HT1080 (cell line): ENCODE measurements around the gene MYLK. TPM values are rescaled to one million over a fixed set of nuclear protein-coding genes. Genes with fewer than 3 reads are reported as not detected.

Experiments
- DNase-seq: peaks from one replicate; pipeline ENCODE4 v3.0.0-alpha.2; 2015; ENCODE audit warnings: low read depth
- total RNA-seq: library from RNA; depleted of rRNA; stranded (reverse); fragments of >200 nt; shearing (Covaris generic); gene quantifications from 2 replicates; pipeline ENCODE4 v1.2.3, GENCODE V29; 2014

MYLK gene
- total RNA-seq, 1 experiment from 2014 or later: 197 TPM

DNA sequence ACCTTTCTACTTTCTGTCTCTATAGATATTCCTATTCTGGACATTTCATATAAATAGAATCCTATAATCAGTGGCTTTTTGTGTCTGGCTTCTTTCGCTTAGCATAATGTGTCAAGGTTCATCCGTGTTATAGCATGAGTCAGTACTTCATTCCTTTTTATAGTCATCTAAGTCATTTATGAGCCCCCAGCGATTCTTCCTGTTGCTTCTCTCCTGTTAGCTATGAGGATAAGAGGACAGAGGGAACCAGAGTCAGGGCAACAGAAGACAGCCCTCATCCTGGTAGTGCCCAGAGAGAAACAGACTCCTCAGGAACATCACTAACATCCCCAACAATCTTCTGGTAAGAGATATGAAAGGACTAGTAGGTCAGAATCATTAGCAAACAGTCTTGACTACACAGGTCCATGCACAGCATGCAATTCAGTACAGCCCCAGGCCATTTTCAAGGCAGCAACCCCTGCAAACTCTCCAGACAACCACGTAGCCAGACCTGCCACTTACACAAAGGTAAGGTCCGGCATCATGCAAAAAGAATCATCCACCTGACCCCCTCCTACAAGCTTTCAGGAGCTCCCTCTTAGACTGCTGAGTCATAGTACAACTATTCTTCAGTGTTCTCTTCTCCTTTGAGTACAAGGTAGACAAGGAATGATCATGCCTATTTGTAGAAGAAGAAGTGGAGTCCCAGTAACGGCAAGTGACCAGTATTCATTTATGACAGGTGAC is 91.5 kb downstream of the MYLK start:
- peak; percentile 83 for DNase-seq

- peak; percentile 57 for DNase-seq
These were observed 92.2 kb downstream of the MYLK start for GRCh38 chr3:123791898-123792297.

GRCh38 chr3:123791417-123791816 is 92.7 kb downstream of the MYLK start:
- peak; percentile 70 for DNase-seq

DNA sequence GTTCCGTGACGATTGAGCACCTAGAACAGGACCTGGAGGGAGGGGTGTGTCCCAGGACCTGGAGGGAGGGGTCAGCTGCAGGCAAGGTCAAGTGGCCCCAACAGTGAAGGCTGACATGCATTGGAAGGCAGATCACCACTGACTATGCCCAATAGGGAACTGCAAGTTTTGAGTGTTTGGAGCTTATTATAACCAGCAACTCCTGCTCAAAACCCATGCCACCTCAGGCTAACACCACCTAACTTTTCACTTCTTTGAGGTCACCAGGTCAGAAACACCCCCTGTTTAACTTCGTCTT is 93.1 kb downstream of the MYLK start:
- no peak for DNase-seq

DNA sequence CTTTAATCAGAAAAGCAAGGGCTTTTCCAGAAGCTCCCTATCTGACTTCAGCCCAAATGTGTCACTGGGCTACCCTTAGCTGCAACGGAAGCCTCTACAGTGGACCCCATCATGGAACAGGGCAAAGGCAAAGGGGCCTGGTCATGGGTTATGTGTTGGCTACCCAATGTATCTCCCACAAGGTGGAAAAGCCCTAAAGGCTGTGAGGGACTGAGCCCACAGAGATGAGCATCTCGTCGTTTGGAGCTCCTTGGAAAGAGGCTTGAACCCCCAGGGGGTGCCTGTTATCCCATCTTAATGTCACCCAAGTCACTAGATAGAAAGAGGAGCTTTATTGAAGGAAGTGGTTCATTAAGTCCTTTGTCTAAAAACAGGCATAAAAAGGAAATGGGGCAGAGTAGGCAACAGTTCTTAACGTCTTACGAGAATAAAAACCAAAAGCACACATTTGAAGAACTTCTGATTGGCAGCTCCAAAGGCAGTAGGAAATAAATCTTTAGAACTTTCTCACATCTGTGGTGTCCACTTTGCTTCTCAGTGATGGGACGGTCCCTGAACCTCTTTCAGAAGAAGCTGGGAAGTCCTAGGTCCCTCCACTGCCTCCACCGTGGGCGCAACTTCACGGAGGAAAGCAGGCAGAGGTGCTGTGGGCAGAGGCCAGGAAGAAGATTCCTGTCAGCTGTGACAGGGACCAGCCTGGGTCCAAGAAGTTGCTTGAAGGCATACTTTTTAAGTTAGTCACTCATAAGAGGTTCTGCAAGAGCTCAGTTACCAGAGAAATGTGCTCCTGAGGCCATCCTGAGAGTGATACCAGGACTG is 93.7 kb downstream of the MYLK start:
- DNase-seq: no peak

DNA sequence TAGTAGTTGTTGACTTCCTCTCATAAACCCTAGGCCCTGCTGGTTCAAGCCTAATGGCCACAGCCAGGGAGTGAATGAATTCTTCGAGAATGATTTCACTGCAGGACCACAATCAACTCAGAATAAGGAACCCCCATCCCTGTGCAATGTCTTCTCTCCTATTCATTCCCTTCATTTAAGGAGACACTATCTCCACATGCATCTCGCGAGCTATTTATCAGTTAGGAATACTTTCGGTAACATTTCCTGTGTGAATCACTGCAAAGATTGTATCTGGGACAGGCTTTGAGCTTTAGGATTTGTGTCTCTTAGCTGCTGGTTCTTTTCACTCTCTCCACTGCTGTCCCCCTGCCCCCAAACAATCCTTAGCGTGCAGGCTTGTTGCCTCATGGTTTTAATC is 94.4 kb downstream of the MYLK start:
- peak; percentile 80 for DNase-seq

GRCh38 chr3:123789160-123789559 is 95.0 kb downstream of the MYLK start:
- no peak for DNase-seq

GRCh38 chr3:123788710-123789109 is 95.4 kb downstream of the MYLK start:
- DNase-seq: no peak

DNA sequence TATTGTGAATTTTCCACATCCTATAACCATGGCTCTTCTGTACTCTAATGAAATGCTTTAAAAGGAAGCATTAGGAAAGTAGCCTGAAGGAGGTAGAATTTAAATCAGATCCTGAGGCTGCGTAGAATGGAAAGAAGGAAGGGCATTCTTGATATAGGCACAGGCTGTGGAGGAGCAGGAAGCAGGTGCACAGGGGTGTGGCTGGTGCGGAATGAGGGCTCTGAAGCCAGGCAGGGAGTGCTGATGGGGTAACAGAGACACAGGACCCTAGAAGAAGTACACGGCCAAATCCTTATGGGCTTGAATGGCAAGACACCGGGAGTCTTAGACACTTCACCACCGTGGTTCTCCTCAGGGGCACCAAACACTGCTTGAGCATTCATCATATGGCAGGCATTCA is 97.0 kb downstream of the MYLK start:
- no peak for DNase-seq

GRCh38 chr3:123785602-123786001 is 98.5 kb downstream of the MYLK start:
- DNase-seq: no peak

DNA sequence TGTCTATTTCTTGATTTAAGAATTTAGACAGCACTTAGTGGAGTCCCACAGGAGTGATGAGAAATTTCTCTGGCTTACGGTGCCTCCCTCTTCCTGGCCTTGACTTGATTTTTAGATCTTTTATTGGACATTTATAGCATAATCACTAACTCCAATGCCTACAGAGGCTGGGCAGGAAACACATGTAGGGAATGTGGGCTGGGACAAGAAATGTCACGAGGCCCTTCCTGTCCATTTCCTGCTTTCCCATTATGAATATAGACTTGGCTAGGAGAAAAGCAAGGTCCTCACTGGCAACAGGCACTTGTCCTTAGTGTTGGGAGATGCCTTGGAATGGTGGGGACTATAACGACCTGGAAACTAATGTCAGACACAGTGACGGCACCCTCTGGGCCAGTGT is 100.3 kb downstream of the MYLK start:
- peak; percentile 36 for DNase-seq

GRCh38 chr3:123783050-123783689 is 101.0 kb downstream of the MYLK start:
- no peak for DNase-seq

- DNase-seq: no peak
These were observed 101.6 kb downstream of the MYLK start for GRCh38 chr3:123782488-123782887.

- peak; percentile 69 for DNase-seq
These were observed 102.4 kb downstream of the MYLK start for GRCh38 chr3:123781571-123782275.

DNA sequence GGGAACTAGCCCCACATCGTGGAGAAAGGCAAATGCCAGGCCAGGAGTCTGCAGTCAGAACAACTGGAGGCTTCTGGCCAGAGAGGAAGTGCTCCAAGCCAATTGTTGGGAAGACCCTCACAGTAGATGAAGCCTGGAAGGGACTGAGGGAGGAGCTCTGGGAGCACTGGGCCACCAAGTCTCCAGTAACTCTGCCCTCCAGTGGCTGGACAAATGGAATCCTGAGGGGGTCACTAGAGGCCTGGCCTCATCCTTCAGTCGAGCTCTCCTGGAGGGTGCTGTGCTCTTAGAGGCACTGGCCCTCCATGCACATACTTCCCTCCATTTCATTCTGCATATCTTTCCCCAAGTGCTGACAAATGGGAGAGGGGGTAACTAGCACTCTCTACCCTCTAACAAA is 103.0 kb downstream of the MYLK start:
- no peak for DNase-seq

- DNase-seq: peak; percentile 87
These were observed 103.5 kb downstream of the MYLK start for GRCh38 chr3:123780656-123781055.

DNA sequence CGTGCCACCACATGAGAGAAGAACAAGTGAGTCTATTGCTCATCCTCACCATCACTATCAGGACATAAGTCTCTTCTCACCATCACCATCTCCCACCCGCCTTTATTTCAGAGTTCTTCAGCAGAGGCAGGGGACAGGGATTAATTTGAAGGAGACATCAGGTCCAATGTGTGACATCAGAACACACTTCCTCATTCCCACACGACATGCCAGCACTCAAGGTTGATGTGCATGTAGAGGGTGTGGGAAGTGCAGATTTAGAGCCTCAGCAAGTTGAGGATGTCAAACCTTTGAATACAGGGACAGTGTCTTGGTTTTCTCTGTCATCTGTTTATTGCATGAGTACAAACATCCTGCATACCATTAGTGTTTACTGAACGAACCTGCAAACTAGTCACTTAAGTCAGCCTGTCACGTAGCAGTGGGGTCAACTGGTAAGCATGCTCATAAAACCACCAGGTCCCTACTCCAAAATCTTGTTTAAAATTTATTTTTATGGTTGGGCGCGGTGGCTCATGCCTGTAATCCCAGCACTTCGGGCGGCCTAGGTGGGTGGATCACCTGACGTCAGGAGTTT is 104.4 kb downstream of the MYLK start:
- no peak for DNase-seq

DNA sequence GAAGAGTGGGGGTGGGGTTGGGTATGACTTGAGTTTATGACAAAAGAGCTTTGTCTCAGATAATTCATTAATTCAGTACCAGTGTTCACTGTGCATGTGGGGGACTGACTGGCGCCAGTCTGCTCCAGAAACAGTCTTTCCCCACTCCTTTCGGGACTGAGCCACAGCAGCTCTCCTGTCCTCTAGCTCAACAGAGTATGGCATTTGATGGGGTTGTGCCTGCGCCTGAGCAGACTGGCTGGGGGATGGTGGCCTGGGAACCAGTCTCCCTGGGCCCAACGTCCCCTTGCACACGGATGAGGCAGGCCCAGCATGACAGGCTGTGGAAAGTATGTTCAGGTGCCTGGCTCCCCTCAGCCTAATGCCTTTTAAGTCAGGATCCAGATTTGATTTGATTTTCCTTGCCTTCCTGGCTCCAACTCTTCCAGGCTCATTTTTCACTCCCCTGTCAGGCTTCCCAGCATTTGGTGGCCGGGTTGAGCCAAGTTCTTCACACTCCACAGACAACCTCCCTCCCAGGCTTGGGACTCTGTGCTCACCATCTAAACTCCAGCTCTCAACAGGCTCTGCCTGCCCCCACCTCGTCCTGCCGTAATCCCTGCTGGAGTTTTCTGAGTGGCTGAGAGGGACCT is 105.0 kb downstream of the MYLK start:
- no peak for DNase-seq

GRCh38 chr3:123778525-123778924 is 105.6 kb downstream of the MYLK start:
- DNase-seq: no peak

DNA sequence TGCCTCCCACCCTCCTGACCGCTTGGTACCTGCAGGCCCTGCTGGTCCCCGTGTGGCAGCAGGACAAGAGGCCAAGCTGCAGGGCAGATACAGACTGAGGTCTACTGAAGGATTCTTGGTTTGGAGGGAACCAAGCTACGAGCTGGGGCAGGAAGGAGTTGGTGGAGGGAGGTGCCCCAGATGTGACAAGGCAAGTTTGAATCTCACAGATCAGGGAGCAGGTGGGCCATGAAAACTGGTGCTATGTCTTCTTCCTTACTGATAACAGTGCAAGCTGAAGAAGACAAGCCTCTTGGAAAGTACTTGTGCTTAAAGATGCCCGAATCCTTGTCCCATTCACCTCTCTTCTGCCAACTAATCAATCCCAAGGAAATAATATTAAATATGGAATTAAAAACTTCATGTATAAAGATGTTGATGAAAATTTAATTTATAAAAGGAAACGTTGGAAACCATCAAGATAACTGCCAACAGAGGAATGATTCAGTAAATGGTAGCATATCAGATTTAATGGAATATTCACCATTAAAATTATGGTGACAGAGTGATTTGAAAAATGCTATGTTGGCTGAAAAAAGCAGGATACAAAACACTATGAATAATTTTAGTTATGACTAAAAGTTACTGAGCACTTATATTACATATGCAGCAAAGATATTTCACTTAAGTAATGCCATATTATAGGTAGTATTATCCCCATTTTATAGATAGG is 107.9 kb downstream of the MYLK start:
- no peak for DNase-seq
